VCaP (cell line): Measurements from ENCODE around the gene QDPR.
A peak's percentile ranks its signal among the peaks of the same experiment; 100 is the strongest.

Experiments
- H3K27ac ChIP-seq: fragments of 450-650 bp; 2 replicates; pipeline ENCODE4 v1.5.1; 2017
- TF ChIP-seq, protein P1 (sequence below): fragments of 450-650 bp; conservative IDR thresholded peaks from 2 replicates; pipeline ENCODE4 v1.5.1; 2017; ENCODE audit warnings: mild to moderate bottlenecking, moderate library complexity

Gene QDPR

DNA sequence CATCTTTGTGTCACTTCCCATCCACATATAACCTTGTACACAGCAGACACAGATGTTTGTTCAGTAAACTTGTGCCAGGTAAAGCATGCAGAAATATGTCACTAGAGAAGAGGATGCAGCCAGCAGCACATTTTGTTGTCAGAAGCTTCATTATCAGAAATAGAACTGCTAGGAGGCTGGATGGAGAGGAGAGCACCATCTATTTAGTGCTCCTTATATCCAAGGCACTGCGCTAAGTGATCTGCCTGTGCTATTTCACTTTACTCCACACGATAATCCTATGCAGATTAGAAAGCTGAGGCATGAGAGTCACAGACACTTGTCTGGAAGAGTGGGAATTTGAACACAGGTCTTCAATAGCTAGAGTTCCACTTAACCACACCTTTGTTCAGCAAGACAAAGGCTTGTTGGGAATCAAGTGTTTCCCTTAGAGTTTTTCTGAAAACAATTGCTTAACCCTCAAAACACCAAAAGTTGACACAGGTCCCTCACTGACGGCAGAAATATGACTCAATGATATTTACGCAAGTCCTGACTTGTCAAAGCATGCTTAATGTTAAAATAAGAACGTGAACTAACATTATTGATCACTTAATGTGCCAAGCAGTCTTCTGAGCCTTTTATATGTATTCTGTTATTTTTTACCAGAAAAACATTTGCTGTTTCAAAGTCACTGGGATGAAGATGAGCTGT lies 1.2 kb upstream of the QDPR start:
- TF ChIP-seq, protein P1, sequence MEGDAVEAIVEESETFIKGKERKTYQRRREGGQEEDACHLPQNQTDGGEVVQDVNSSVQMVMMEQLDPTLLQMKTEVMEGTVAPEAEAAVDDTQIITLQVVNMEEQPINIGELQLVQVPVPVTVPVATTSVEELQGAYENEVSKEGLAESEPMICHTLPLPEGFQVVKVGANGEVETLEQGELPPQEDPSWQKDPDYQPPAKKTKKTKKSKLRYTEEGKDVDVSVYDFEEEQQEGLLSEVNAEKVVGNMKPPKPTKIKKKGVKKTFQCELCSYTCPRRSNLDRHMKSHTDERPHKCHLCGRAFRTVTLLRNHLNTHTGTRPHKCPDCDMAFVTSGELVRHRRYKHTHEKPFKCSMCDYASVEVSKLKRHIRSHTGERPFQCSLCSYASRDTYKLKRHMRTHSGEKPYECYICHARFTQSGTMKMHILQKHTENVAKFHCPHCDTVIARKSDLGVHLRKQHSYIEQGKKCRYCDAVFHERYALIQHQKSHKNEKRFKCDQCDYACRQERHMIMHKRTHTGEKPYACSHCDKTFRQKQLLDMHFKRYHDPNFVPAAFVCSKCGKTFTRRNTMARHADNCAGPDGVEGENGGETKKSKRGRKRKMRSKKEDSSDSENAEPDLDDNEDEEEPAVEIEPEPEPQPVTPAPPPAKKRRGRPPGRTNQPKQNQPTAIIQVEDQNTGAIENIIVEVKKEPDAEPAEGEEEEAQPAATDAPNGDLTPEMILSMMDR, result no peak
- H3K27ac ChIP-seq, result peak overlapping the region; percentile 81

- TF ChIP-seq, protein P1, result no peak
- peak overlapping the region; percentile 81 for H3K27ac ChIP-seq
Measured at GRCh38 chr4:17511509-17511949, 361 bp downstream of the QDPR start.

- TF ChIP-seq, protein P1, result no peak
Measured at GRCh38 chr4:17511051-17511450, 839 bp downstream of the QDPR start.

GRCh38 chr4:17510582-17510981 lies 1.3 kb downstream of the QDPR start:
- peak overlapping the region; percentile 81; the same call in 1 of the 2 replicates for H3K27ac ChIP-seq
- TF ChIP-seq, protein P1, result no peak

More at GRCh38 chr4:17511051-17511450, 839 bp downstream of the QDPR start:
- peak overlapping the region; percentile 81 for H3K27ac ChIP-seq

DNA sequence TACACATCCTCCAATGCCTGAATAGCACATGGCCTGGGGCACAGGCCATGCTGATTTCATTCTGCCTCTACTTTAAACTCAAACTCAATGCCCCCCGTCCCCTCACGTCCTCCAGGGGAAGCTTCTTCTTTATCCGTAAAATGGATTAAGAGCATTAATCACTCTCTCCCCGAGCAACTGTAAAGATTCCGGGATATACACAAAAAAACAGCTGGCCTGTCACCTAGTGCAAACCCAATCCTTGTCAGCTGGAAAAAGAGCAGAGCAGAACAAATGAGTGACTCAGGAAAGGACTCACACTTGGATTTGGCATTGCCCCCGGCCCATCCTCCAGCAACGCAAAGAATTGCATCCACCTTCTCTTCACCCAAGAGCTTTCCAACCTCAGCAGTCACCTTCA lies 7.8 kb downstream of the QDPR start:
- no peak overlapping the region for H3K27ac ChIP-seq
- TF ChIP-seq, protein P1, result no peak

DNA sequence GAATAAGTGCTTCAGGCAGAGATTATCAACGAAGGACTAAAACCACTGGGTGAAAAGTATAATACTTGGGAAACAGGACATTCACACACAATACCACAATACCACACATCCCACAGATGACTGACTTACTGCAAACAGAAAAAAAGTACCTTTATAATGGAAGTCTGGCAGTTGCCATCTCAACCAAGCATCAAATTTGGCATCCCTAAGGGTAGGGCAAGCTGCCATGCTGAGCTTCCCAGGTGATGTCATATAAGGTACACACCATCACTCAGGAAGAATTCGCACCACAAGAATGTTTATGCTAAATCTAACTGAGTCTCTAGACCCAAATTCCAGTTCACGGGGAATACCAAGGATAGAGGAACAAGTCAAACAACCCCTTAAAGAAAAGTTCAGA lies 9.1 kb downstream of the QDPR start:
- no peak overlapping the region for H3K27ac ChIP-seq
- TF ChIP-seq, protein P1, result no peak

- no peak overlapping the region for H3K27ac ChIP-seq
- TF ChIP-seq, protein P1, result no peak
Measured at GRCh38 chr4:17500574-17500973, 11.3 kb downstream of the QDPR start.
